ENCODE measurements around the gene DNAAF1.
"Not testable (repeated sequence)": the region's sequence is repeated elsewhere in the genome, so short reads cannot be mapped to it uniquely, and the experiment has no call there.

The DNAAF1 gene

GRCh38 chr16:84207879-84208278 is 62.8 kb downstream of the DNAAF1 start:
- no peak for DNase-seq (ENCODE audit: low read depth in 2 of 2)

GRCh38 chr16:84209989-84210388 is 64.9 kb downstream of the DNAAF1 start:
- DNase-seq (ENCODE audit: low read depth in 2 of 2), result no peak

DNA sequence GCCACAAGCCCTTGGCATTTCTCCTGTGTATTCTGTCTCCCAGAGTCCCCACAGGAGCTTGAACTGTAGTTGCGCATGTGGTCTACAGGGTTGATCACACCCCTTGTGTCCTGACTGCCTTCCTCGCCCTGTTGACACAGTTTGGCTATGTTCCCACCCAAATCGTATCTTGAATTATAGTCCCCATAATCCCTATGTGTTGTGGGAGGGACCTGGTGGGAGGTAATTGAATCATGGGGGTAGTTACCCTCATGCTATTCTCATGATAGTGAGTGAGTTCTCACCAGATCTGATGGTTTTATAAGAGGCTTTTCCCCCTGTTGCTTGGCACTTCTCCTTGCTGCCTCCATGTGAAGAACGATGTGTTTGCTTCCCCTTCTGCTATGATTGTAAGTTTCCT is 67.0 kb downstream of the DNAAF1 start:
- no peak for DNase-seq (ENCODE audit: low read depth in 2 of 2)

DNA sequence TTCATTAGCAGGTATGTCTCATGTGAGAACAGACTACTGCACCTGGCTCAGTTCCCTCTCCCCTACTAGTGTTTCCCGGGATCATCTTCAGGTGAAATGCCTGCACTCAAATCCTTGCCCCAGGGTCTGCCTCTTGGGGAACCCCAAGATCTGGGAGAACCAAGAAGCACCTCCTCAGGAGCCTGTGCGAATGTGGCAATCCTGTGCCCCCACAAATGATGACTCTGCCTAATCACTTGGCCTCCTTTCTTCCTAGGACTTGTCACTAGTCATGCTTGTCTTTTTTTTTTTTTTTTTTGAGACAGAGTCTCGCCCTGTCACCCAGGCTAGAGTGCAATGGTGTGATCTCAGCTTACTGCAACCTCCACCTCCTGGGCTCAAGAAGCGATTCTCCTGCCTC is 67.5 kb downstream of the DNAAF1 start:
- DNase-seq (ENCODE audit: low read depth in 2 of 2), result no peak

GRCh38 chr16:84214451-84215066 is 69.5 kb downstream of the DNAAF1 start:
- DNase-seq (ENCODE audit: low read depth in 2 of 2), result no peak

DNA sequence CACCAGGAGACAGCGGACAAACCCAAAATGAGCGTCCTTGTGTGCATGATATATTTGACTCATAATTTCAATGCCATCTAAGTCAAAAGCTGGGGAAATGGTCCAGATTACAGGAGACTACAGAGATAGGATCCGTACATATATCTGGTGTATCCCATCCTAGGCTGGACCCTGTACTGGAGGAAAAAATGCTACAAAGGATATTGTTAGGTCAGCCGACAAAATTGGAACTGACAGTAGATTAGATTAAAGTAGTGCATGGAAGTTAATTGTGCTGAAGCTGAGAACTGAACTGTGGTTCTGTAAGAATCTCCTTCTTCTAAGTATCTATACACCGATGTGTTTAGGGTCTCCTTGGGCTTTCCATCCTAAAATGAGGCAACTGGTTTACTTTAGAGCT is 70.4 kb downstream of the DNAAF1 start:
- DNase-seq (ENCODE audit: low read depth in 2 of 2), result no peak

DNA sequence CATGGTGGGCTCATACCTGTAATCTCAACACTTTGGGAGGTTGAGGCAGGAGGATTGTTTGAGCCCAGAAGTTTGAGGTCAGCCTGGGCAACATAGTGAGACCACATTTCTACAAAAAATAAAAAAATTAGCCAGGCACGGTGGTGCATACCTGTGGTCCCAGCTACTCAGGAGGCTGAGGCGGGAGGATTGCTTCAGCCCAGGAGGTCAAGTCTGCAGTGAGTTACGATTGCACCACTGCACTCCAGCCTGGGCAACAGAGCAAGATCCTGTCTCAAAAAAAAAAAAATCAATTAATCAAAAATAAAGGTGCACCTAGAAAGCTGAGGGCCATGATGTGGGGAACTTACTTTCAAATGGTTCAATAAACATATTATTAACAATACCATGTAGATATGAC is 71.0 kb downstream of the DNAAF1 start:
- not testable (repeated sequence) for DNase-seq (ENCODE audit: low read depth in 2 of 2)

DNA sequence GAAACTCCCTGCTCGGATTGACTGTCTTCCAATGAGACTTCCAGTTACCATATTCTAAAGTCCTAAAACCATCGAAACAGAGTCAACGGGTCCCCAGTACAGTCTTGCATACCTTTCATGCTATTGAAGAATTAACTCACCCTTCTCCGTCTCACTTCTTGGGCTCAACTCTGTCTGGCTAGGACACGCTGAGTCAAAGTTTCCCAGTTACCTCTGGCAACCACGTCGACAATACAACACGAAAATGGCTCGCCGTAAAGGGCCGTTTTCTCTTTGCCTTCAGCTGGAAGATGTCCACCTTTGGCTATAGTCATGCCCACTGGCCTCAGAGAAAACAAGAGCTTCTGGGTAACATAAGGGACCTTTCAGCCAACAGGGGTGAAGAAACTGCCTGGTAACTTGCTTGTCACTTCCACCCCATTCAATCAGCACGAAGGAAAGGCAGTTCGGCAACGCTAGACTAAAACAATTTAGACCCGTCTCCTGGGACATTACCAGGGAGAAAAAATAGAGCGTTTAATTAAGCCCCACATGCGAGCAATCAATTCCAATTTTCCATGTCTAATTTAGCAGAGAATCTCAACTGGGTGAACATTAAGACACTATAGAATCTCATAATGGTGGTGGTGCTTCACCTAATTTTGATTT is 73.2 kb downstream of the DNAAF1 start:
- DNase-seq (ENCODE audit: low read depth in 2 of 2), result no peak

DNA sequence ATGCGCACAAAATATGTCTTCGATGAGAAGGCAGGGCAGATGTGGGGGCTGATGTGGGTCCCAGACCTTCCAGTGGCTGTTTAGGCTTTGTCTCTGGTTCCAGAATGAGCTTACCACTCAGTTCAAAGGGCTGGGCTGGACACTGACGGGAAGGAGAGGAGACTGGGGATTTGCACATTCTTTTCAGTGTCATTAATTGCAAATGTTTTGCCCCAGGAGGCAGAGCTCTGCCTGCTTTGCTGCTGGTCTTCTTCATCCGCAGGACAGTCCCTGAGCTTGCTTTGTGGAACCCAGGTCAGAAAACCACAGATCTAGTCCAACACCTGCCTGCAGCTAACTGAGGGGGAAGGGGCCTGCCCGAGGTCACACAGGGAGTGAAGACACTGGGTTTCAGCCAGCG is 73.8 kb downstream of the DNAAF1 start:
- DNase-seq (ENCODE audit: low read depth in 2 of 2), result no peak

- DNase-seq (ENCODE audit: low read depth in 2 of 2), result no peak
Observed at GRCh38 chr16:84220851-84221250, 75.7 kb downstream of the DNAAF1 start.

DNA sequence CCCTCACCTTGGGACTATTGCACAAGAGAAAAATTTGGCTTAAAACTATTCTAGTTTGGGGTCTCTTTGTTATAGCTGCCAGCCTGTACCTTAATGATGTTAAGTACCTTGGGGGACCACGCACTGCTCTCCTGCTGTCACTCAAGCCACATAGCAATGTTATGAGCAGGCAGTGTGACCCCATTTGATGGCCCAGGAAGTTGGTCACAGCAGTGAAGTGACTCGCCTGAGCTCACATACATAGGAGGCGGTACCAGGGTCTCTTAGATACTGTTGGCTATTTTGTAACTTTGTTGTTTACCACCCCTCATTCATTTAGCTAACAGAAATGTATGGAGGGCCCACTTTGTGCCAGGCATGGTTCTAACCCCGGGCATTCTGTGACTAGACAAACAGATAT is 78.3 kb downstream of the DNAAF1 start:
- DNase-seq (ENCODE audit: low read depth in 2 of 2), result no peak

DNA sequence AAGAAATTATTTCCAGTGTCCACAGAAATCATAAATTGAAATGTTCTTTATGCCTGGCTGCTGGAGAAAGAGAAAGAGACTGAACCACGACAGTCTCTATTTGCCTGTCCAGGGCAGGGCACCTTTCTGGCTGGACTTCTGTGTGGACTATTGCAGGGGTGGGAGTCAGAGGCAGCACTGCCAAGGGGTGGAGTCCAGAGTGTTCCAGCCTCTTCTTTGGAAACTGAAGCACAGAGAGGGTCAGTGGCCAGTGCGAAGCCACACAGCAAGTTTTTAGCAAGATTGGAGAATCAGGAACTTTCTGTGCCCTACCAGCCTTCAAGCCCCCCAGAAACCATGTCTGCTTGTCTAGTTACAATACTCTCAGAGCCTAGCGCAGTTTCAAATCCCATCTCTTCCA is 79.4 kb downstream of the DNAAF1 start:
- no peak for DNase-seq (ENCODE audit: low read depth in 2 of 2)

GRCh38 chr16:84225126-84225525 is 80.0 kb downstream of the DNAAF1 start:
- no peak for DNase-seq (ENCODE audit: low read depth in 2 of 2)

DNA sequence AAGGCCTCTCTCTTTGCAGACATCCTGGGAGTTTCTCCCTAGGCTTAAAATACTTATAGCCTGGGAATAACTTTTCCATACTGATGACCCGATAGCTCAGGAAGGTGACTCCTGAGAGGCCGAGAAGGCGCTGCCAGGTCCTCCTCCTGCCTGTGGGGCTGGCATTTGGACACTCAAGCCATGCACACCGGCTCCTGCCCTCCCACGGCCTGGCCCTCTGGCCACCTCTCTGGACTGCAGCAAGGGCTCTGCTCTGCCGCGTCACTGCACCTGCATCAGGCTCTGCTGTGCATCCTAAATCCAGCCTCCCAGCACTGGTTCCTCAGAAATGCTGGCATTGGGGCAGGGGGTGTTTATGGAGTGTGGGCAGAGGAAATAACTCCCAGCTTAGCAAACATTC is 80.5 kb downstream of the DNAAF1 start:
- DNase-seq (ENCODE audit: low read depth in 2 of 2), result no peak

DNA sequence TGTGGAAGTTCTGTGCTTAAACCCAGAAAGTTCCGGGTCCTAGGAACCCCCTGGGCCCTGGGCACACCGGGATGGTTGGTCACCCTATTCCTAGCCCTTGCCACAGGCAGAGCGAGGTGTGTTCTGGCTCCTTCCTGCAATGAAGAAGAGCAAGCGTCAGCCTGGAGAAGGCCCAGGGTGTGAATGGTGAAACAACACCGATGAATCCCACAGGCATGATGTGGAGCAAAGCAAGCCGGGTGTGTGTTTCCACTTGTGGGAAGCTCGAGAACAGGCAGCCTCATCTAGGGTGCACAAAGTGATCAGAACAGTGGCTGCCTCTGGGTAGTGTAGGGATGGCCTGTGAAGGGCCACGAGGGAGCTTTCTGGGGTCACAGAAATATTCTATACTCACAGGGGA is 80.9 kb downstream of the DNAAF1 start:
- DNase-seq (ENCODE audit: low read depth in 2 of 2), result no peak

Data from stimulated activated CD8-positive, alpha-beta memory T cell treated with anti-CD3 and anti-CD28 coated beads, Interleukin-2, amount 100 ng/mL, for 1 hour (primary cell).